Left ventricle myocardium superior (tissue), 1 donor: ENCODE results near the gene EGLN3. TPM values are rescaled to one million over a fixed set of nuclear protein-coding genes. Genes with fewer than 3 reads are reported as not detected.
"Not testable (repeated sequence)": the region's sequence is repeated elsewhere in the genome, so short reads cannot be mapped to it uniquely, and the experiment has no call there.

Experiments
- ATAC-seq: fragments of 200-7000 bp; cut with Tn5 transposase; one replicate; pipeline ENCODE4 v1.9.1; 2020; ENCODE audit warnings: mild to moderate bottlenecking, moderate library complexity
- DNase-seq: peaks from one replicate; pipeline ENCODE4 v3.0.0-alpha.2; 2020
- intact Hi-C: fragments of 100-400 bp; cut with micrococcal nuclease; formaldehyde crosslinking; loops from one replicate; pipeline ENCODE4 v1.11.0; 2022
- total RNA-seq: library from RNA; stranded (reverse); fragmentation: NEBNext Ultra II Directional; extraction: Animal tissue kit (Norgen Biotek cat#: 25700); gene quantifications from one replicate; pipeline ENCODE4 v1.2.1, GENCODE V29; 2021
- donor health status: DM: no; HTN: yes; CAD: no; lungs with severe emphysema.

The EGLN3 gene
- total RNA-seq, 1 donor from 2014 or later, result 133 TPM

DNA sequence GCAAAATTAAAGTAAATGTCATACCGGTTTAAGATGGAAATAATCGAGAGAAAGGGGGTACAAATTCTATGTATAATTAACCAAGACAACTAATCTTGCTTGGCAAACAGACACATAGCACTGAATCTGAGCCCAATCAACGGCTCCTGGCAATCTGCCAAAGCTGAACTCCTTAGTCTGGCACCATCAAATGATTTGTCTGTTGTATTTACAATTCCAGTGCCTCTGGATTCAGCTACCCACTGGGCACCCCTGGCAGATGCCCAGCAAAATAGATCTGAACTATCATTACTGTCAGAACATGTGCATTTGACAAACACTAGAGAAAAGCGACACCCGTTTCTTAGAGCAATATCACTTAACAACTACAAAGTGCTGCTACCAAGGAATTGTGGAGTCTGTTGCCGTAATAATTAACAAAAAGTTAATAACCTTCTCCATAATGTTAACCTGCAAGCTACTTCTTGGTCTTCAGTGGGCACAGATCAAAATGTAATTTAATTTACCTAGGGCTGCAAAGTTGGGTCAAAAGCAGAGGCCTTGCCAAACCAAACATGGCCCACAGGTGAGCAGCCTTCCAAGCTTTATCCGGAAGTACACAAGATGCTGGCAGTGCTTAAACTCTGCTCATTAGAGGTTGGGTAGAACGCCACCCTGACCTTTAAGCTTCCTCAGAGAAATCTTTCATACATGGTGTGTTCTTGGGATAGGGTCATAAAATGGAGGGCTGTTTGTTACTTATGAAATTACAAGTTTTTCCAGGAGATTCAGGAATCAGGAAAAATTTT, 7.6 kb downstream of the EGLN3 start:
- no peak for ATAC-seq
- intact Hi-C loops, result no loop called here
- DNase-seq, result no peak

DNA sequence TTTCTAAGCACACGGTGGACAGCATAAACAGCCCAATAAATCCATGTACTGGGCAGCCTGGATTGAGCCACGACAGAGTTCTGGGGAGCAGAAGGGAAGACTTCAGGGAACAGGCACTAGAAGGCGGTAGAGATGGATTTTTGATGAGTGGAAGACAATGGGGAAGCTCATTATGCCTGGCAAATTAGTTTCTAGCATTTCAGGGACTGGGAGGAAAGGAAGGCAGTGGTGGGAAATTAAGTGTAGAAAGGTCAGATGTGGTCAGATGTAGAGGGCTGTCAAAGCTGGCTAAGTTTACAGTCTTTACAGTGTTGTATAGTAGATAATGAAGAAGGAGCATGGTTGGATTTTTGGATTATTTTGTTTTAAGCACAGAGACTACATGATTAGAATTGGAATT, 9.2 kb downstream of the EGLN3 start:
- DNase-seq, result no peak
- intact Hi-C loops, result no loop called here
- no peak for ATAC-seq

DNA sequence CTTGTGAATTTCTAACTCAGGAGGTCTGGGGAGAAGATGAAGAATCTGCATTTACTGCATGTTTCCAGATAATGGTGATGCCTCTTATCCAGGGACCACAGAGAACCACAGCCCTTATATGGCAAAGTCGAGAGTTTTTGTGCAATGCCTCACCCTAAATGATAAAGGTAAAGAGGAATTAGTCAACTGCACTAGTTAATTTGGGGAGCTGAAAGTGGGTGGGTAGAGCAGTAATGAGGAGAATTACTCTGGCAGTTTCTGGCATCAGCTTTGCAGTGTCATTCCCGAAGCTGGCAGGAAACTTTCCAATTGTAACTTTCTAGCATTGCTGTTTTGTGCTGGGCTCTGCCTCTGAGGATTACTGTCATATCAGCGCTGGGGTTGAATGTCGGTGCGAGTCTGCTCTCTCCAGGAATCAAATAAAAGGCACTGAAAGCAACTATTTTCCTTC, 10.3 kb downstream of the EGLN3 start:
- intact Hi-C loops, result no loop called here
- no peak for ATAC-seq
- DNase-seq, result no peak

DNA sequence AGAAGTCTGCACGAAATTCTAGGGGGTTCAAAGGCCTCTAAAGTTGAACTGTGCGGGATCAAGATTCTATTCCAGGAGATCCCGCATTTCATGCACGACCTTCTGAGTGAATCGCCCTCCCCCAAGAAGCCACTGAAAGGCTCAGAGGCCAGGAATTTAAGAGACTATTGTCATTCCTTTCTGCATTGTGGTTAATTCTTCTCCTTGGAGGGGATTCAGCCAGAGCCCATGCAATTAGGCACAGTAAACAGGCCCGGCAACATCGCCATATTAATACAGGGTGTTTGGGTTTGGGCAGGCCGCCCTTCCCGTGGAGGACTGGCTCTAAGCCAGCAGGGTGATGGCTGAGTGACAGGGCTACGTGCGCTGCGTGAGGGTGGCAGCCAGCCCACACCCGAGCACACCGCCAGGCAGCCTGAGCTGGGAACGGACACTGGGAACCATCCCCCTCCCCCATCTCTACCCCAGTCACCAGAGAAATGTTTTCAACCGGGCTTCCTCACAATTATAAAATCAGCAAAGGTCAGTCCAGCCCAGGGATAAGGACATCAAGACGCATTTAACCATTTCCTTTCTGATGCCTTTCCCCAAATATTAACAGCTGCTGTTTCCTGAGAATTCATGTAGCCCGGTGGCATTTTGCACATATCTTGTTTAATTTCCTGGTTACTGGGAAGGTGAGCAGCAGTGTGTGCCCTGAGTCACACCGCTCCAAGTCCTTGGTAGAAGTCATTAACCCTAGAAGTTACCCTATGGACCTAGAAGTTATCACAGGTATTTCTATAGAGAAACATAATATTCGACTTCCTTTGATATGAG, 12.5 kb downstream of the EGLN3 start:
- ATAC-seq (peak; percentile 95), DNase-seq (peak; percentile 91)
- intact Hi-C loops, result no loop called here

DNA sequence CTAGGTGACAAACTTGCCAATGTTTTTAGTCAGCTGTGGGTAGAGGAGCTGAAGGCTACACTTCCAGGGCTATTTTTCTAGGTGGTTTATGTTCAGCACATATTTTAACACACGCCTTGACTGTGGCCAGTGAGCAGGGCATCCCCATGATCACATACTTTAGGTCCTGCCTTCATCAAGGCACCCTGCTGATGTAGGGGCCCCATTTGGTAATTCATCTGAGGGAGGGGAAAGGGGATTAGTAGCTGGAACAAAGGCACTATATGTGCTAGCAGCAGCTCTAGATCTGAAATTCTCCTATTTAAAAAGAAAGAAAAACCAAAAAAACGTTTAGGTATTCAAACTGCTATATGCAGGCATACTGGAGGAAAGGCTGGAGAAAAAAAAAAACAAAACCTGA, 14.5 kb downstream of the EGLN3 start:
- DNase-seq (no peak), ATAC-seq (no peak)
- intact Hi-C loops, result no loop called here

DNA sequence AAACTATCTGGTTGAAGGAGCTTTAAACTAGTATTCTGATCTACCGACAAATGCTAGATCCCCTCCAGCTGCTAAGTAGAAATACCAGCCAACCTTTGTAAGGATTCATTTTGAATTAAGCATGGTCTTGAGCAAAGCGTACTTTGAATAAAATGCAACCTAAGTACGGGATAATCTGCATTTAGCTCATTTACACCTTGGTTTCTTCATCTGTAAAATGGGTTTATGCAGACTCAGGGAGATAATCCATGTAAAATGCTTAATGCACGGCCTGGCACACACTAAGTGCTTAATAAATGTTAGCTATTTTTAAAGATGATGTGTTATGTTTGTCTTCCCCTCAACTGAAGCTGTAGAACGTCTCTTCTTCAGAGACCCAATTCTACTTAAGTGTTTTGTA, 15.9 kb downstream of the EGLN3 start:
- ATAC-seq (no peak), DNase-seq (no peak)
- intact Hi-C loops, result no loop called here

DNA sequence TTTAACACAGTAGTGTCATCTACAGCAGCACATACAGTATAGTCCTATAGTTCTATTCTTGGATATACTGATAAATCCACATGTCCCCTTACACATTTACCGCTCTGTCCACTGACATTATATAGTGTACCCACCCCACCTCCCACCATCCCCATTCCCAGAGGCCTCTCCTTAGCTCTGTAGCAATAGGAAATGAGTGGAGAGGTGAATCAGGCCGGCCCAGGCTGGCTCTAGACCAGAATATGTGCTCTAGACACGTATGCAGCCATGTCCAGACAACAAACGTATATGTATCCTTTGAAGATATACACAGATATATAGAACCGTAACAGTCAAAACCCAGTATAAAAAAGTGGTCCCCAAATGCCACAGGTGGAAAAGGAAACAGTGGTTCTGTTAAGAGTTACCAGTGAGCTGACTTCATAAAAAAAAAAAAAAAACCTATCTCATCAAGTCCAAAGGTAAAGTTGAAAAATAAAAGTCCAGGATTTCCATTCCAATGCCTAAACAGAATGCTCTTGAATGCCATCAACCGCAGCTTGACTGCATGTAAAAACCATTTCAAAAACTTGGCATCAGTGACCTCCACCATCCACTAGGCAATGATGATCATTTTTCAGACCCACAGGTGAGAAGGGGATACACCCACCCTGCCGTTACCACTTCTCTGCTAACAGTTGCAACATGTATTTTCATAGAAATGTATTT, 16.7 kb downstream of the EGLN3 start:
- no peak for ATAC-seq

DNA sequence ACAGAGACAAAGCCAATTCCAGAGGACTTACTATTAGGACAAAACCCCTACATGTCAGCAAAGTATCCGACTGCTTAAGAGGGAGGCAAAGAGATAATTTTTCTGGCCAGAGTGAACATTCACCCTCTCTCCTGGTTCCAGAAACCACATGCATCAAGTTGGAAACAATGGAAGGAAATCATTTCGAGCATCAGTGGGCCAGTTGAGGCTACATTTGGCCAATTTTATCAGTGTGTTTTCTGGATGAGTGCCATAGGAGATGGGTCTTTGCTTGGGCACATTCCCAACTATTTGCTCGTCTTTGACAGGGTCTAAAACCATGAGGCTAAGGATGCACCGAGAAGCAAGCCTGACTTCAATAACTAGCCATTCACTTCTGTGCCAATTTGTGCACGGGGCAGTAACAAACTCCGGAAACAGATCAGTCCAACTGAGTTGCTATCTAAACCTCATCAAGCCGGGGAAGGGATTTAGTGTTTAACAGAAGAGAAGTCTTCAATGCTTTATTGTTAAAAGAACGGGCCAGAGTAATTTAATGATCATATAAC, 17.4 kb downstream of the EGLN3 start:
- DNase-seq, result no peak
- no peak for ATAC-seq
- intact Hi-C loops, result no loop called here

More for the DNA sequence above, 16.7 kb downstream of the EGLN3 start:
- no peak for DNase-seq
- intact Hi-C loops, result no loop called here

DNA sequence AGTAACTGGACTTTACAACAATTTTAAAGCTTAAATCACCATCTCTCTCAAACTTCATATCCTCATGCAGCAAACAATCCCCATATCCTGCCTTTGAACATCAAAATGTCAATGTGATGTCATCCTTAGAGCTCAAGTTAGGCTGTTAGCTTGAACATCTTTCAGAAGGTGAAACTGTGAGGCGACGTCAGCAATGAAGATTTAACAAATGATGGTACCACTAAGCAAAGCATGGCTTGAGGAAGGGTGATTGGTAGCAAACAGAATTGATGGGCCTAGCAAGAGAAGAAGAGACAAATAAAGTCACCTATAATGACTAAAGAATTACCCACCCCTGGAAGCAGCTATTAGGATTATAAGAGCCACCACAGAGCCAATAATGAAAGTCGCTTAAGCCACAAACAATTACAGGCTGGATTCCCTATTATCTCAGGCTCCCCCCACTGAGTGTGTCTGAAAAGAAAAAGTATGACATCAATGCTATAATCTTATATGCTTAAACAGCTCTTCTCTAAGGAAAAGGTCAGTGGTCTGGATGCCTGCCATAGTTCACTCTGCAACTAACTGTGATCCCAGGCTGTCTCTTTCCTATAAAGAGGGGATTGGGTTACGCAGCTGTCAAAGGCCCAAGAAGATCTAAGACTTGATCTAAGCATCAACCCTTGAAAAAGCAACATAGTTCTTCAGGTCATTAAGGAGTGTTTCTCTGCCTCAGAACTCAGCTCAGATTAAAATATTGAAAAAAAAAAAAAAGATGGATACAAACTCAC, 18.1 kb downstream of the EGLN3 start:
- no peak for DNase-seq
- intact Hi-C loops, result no loop called here
- ATAC-seq, result peak; percentile 53

DNA sequence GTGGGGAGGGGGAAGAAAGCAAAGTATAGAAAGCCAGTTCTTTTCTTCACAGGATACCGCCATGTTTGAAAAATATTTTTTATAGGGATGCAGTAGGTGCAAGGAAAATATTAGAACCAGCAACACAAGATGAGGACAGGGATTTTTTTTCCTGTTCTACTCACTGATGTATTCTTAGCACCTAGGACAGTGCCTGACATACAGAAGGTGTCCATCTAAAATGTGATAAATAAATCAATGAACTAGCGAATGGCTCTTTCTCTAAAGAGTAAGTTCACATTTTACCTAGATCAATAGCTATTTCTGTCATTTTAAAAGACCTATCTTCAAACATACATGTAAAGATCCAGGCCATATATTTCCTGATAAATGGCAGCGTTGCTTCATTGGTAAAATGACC, 18.8 kb downstream of the EGLN3 start:
- intact Hi-C loops, result no loop called here
- DNase-seq, result no peak
- no peak for ATAC-seq

DNA sequence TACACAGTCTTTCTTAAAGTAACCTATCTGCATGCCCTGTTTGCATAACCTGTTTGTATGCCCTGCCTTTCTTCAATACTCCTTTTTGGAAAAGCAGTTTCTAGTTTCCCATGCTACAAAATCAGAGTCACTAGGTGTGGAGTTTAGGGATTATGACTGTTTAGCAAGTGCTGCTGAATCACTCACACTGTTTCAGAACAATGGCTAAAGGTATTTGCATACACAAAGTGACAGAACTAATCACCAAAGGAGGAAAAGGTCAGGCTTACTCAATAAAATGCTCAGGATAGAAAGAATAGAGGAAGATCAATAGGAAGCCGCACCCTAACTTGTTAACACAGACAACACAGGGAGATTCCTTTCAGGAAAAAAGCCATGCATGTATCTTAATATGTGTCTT, 19.4 kb downstream of the EGLN3 start:
- no peak for DNase-seq
- intact Hi-C loops, result no loop called here
- no peak for ATAC-seq

DNA sequence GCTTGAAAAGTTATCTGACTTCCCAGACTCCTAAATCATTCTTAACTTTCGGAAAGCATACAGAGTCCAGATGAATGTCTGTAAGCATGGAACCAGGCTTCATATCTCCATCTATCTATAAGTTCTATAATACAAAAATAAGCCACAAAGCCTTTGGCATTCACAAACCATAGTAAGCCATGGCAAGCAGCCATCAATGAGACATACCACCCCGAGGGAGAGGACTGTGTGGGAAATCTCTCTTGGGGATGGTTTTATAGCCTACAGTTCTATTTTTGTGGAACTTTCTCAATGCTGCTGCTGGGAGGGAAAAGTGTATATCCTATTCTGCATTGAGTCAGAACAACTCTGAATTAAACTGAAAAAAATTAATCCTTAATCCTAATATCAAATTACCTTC, 20.4 kb downstream of the EGLN3 start:
- ATAC-seq (no peak), DNase-seq (no peak)
- intact Hi-C loops, result no loop called here

DNA sequence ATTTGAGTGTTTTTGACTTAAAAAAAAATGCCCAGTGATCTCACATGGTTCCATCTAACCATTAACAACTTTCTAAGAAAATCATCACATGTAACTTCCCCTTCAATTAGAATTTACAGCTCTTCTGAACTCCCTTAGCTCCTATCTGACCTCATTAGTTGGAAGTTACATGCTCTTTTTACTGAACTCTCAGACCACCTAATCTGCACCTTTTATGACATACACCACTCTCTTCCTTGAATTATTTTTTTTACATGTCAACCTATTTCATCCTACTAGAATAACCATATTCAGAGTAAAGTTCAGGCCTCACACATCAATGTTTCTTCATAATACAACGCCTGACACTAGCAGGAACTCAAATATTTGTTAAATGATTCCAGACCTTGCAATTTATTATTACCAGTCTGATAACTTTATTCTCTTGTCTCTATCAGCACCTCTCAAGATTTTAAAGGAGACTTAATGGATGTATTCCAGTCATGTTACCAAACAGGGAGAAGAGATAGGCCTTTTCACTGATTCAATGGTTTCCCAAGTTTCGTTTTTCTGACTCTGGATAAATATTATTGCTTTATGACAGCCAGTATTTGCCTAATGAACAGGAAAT, 21.0 kb downstream of the EGLN3 start:
- DNase-seq, result no peak
- intact Hi-C loops, result no loop called here

DNA sequence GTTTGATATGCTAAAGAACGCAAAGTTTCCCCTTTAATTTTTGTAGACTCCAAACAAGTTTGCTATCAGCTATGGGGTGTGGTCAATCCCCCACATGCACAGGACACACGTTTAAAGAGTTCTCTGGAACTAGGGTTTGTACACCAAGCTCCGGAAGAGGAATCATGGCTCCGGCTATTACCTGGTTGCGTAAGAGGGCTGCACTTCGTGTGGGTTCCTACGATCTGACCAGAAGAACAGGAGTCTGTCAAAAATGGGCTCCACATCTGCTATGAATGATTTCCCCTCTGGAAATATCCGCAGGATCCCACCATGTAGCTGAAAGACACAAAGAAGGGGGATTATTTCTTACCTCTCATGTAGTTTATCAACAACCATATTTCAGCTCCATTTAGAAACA, 22.0 kb downstream of the EGLN3 start:
- no peak for DNase-seq
- intact Hi-C loops, result no loop called here
- no peak for ATAC-seq

More for the DNA sequence above, 21.0 kb downstream of the EGLN3 start:
- no peak for ATAC-seq

DNA sequence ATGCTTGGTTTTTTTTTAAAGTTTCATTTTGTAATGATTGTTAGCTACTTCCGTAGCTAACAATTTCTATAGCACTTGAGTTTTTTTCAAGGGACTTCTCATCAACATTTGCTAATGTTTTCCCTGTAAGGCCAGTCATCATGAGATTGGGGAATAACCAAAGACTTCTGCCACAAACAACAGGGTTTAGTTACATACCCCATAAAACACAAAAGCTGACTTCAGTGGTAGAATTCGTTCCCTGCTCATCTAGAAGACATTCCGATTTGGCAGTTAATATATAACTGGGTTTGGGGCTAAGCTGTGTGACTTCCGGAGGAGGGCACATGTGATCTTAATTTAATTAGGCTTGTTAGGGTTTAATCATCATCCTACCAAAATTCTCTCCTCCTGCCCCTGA, 22.9 kb downstream of the EGLN3 start:
- intact Hi-C loops, result no loop called here
- DNase-seq (no peak), ATAC-seq (no peak)

DNA sequence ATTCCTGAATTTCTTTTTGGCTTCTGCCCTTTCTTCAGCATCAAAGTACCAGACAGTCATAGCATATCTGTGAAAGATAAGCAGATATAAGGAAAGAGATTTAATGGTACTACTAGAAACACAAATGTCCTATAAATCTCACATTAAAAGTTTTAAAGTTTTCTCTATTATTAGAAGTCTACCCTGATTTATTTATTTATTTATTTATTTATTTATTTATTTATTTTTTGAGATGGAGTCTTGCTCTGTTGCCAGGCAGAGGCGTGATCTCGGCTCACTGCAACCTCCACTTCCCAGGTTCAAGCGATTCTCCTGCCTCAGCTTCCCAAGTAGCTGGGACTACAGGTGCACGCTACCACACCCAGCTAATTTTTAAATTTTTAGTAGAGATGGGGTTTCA, 23.9 kb downstream of the EGLN3 start:
- DNase-seq, ATAC-seq, intact Hi-C loops: not testable (repeated sequence)

DNA sequence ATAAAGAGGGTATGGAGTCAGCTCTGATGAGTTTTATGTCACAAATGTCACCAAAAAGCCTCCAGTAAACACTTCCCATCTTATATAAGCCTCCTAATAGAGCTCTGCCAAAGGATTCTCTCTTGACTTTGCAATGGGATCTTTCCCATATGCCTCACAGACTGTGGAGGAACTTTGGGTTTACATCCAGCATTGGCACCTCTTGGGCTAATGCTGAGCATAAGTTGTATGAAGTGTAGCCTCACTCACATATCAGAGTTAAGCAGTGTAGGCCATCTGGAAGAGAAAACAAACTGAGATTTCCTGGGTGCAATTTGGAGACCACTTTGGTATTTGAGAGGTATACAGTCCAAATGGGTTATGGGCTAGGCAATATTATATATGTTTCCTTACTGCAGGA, 24.9 kb downstream of the EGLN3 start:
- ATAC-seq, result no peak

DNA sequence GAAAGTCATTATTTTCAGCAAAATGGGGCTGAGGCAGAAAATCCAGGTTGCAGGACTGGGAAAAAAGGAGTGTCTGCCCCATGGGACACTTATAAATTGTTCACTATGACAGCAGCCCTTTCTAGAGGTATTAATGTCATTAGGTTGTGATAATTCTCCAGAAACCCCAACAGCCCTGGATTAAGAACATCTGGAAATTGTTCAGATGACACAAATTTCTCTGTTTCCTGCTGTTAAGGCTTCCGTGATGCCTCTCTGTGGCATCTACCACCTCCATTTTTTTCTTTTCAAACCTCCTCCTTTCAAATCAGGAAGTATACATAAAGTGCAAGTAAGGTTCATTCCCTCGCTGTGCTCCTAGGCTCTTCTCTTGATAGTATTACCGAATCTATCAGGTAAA, 25.6 kb downstream of the EGLN3 start:
- ATAC-seq (no peak), DNase-seq (no peak)
- intact Hi-C loops, result no loop called here

More for the DNA sequence above, 24.9 kb downstream of the EGLN3 start:
- no peak for DNase-seq
- intact Hi-C loops, result no loop called here
